ENCODE measurements around the gene NECTIN1. TPM values are rescaled to one million over a fixed set of nuclear protein-coding genes. Genes with fewer than 3 reads are reported as not detected.

The NECTIN1 gene
- total RNA-seq, 1 experiment from 2014 or later, result 3.6 TPM

DNA sequence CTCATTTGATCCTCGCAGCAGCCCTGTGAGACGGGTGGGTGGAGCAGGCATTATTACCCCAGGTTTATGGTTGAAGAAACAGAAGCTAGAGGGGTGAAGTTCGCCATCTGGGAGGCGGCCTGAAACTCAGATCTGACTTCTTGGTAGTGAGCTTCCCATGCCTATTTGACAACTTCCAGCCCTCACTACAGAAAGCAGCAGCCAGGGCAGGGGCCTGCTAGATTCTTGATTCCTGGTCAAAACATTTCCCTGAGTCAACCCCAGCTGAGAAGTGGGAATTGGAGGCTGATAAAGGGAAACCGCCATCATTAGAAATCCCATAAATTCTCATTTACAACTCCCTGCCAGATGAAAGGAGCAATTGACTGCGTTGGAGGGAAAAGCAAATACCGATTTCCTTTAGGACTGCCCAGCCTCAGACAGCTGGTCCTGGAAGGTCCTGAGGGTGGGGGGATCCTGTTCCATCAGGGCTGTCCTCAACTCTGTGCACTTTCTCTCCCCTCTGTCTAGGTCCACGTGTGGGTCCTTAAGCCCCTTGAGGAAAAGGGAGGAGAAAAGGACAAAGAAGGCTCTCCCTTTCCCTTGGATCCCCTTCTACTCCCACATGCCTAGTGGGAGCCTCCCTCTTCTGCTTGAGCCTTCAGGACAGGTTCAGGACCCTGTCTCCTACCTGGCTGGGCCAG lies 10.2 kb upstream of the NECTIN1 start:
- in situ Hi-C loops (cut with HindIII; ENCODE audit: low sequenced_read_pairs), result no loop called here
- DNase-seq (ENCODE audit: low spot score), result no peak

DNA sequence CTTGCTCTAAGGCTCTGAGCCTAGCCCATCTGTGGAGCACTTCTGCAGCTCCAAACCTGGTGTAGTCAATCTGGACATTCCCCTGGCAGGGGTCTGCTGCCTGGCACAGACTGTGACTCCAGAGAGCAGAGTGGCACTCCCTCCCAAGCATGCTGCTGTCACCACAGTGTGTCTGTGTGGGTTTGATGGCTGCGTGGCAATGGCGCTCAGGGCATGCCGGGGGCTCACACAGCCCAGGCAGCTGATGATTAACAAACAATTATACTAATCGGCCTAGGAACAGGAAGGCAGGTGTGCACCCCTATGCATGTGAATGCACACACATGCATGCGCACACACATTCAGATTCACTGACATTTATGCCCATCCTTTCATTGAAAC lies 9.0 kb upstream of the NECTIN1 start:
- DNase-seq (ENCODE audit: low spot score), result no peak
- in situ Hi-C loops (cut with HindIII; ENCODE audit: low sequenced_read_pairs), result no loop called here

DNA sequence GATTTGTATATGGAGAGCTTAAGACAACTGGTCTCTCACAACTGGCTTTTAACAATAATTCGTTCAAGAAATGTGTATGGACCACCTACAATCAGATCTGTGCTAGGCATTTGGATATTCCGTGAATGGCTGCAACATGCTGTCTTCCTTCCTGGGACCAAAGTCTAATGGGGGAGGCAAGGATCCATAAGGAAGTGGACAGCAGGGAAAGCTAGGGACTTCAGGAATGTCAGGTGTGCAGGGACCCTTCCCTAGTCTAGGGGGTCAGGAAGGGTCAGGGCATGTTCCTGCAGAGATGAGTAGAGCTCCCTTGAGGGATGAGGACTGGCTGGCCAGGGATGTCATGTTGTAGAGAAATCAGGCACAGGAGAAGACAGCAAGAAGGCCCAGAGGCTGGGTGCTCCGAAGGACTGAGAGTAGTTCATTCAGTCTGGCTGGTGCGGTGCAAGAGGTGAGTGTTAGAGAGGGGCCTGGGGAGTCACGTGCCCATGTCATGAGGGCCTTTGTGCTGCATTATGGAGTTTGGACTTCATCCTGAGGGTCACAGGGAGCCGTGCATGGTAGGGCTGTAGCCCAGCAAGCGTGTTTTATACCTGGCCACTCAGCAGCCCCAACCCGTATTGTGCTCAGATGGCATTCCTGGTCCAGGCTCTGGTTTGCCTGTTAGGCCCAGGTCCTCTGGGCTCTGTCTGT lies 8.5 kb upstream of the NECTIN1 start:
- DNase-seq (ENCODE audit: low spot score), result no peak
- in situ Hi-C loops (cut with HindIII; ENCODE audit: low sequenced_read_pairs), result no loop called here

DNA sequence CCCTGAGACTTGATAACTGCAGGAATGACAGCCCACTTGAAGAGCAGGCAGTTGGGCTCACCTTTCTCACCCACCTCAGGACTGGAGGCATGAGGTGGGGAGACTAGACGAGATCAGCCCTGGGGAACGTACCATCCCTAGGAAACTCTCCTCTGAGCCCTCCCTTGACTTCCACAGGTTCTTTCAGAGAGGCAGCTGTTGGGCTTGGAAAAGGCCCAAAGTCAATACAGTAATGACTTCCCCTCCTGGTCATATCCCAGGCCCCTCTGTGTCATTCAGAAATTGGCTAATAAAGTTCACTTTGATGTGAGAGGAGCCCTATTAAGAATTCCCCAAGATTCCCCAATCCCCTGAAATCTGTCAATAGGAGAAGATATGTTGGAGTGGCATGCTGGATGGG lies 5.8 kb upstream of the NECTIN1 start:
- no peak for DNase-seq (ENCODE audit: low spot score)
- in situ Hi-C loops (cut with HindIII; ENCODE audit: low sequenced_read_pairs), result no loop called here

DNA sequence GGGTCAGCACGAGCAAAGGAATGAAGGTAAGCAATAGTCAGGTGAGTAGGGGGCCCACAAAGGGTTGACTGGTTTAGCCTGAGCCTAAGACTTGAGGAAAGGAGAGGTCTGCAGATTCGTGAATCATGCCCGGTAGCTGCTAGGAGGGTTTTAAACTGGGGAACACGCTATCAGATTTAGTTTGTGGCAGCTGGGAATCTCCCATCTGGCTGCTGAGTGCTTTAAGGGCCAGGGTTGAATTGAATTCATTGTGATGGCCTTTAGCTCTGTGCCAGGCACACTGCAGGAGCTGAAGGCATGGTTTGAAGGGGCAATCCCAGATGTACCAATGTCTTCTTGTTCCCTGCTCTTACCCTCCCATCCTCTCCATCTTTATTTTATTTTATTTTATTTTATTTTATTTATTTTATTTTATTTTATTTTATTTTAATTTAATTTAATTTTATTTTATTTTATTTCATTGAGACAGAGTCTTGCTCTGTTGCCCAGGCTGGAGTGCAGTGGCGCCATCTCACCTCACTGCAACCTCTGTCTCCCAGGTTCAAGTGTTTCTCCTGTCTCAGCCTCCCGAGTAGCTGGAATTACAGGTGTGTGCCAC lies 1.9 kb upstream of the NECTIN1 start:
- no peak for DNase-seq (ENCODE audit: low spot score)

DNA sequence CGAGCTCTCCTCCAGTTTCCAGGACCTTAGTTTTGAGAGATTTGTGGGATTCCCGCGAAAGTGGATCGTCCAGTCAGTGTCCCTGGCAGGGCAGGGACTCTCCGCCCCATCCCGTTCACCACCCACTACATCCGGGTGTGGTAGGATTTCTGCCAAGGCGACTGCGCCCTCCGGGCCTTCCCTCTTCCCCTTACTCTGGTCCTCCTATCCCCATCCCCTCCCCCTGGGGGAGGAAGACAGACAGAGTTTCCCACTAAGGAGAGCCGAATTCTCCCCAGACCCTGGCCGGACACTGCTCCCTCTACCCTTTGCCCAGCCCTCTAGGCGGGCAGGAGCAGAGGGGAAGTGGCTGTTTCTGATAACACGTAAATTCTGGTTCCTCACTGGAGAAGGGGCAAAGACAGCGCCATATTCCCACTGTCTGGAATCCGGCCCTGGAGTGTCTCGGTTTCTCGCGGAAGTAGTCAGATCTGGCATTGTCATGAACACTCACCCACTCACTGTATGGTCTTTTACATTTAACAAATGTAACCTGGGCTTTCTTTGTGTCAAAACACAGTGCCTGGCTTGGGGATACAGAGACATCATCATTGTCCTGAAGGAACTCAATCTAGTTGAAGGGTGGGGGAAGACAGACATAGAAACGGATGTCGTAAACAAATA lies 1.1 kb upstream of the NECTIN1 start:
- in situ Hi-C loops (cut with HindIII; ENCODE audit: low sequenced_read_pairs), result no loop called here
- no peak for DNase-seq (ENCODE audit: low spot score)

More for the DNA sequence above, 1.9 kb upstream of the NECTIN1 start:
- in situ Hi-C loops (cut with HindIII; ENCODE audit: low sequenced_read_pairs), result no loop called here

DNA sequence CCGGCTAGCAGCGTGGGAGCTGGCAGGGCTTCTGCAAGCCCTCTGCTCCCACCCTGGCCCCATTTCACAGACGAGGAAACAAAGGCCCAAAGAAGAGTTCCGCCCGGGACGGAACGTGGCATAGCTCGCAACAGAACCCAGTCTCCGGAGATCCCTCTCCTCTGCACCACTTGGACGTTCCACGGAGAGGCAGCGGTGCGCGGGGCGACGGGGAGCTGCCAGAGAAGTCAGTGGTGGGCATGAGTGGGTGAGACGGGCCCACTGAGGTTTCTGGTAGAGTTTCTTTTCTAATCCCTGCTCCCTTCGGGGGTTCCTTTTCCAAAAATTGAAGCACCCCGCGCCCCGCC lies 554 bp upstream of the NECTIN1 start:
- in situ Hi-C loops (cut with HindIII; ENCODE audit: low sequenced_read_pairs), result no loop called here
- DNase-seq (ENCODE audit: low spot score), result no peak

DNA sequence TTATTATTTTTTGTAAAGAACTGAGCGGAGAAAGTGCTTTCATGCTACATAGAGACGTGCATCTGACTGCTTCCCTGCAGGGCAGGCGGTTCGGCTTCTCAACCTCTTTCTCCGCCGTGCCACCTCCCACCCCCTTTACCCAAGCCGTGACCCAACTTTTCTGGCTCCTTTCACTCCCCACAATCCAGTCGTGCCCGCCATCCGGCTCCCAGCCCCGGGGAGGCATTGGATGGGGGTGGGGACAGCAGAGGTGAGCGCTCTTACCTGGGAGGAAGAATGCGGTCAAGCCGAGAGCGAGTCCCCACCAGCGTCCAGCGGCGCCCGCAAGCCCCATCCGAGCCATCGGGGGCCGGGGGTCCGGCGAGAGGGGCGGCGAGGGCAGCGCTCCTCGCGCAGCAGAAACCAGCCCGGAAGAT lies 781 bp downstream of the NECTIN1 start:
- in situ Hi-C loops (cut with HindIII; ENCODE audit: low sequenced_read_pairs), result no loop called here
- DNase-seq (ENCODE audit: low spot score), result no peak

DNA sequence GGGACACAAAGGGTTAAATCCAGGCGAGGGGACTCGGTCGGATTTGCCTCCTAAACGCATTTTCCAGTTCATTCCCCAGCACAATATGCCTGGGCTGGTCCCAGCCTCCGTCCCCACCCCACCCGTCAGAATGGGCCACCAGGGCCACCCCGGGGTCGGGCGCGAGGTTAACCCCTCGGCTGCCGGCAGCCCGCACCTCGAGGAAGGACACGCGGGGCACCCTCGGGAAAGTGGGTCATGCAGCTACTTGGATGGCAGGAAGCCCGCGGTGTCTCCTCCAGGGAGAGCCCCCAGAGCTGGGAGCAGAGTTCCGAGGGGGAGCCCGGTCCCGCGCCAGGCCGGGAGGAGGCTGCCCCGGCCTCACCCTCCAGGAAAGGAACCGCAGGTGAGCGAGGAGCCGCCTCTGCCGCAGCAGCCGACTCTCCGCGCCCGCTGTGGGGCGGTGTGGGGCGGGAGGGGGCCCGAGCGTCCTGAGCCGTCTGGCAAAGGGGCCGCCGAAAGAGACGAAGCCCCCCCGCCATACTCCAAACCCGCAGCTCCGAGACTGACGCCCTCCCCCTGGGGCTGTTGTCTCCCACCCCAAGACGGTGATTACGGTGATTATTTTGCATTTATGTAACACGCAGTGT lies 1.4 kb downstream of the NECTIN1 start:
- peak; percentile 36 for DNase-seq (ENCODE audit: low spot score)
- in situ Hi-C loops (cut with HindIII; ENCODE audit: low sequenced_read_pairs), result no loop called here

DNA sequence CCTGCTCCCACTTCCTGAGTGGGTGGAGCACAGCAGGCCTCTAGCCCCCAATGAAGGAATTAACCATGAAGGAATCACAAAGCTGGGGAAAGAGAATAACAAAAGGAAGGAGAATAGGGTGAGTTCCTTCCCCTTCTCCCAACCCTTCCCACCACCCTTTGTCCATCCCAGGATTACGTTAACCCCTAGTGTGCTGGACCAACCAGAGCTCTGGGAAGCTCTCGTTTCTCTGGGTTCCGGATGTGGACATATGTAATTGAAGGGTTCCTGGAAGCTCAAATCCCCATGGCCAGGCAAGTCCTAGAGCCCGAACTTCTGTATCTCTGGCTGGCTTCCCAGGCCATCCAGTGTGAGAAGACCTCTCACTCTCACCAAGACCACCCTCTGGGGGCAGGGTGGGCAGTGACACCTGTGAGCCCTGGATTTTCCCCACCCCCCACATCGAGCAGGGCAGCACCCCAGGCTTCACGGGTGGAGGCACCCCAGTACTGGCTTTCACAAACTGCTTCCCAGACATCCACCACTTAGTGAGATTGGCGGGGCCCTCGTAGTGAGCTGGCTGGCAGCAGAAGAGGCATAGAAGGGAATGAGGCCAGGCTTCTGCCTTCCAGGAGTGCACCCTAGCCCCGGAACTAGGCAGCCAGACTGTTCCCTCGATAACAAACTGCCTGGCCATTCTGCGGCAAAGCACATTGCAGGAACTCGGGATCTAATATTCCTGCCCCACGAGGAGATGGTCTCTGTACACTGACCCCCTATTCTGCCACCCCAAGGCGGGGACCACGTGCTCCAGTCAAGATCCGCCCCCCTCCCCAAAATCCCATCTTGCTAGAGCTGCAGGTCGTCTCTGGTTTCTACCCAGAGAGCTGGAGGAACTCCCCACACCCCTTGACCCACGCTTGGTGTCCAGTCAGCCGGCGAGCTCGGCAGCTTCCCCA lies 2.1 kb downstream of the NECTIN1 start:
- no peak for DNase-seq (ENCODE audit: low spot score)
- in situ Hi-C loops (cut with HindIII; ENCODE audit: low sequenced_read_pairs), result no loop called here

DNA sequence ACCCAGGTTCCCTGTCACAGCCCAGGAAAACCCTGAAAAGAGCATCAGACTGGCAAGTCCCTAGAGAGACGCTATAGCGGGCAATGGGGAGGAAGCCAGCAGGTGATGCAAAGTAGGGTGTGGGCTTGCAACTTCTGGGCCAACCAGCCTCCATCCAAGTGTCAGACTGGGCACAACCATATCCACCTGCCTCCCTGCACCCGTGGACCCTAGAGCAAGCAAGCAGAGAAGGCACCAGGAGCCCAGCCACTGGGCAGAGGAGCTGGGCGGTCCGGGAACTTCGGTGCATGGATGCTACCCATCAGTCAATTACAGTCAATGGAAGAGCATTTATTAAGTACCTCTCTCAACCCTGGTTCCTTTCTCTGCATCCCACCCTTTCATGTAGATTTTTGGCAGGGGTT lies 2.8 kb downstream of the NECTIN1 start:
- no peak for DNase-seq (ENCODE audit: low spot score)

DNA sequence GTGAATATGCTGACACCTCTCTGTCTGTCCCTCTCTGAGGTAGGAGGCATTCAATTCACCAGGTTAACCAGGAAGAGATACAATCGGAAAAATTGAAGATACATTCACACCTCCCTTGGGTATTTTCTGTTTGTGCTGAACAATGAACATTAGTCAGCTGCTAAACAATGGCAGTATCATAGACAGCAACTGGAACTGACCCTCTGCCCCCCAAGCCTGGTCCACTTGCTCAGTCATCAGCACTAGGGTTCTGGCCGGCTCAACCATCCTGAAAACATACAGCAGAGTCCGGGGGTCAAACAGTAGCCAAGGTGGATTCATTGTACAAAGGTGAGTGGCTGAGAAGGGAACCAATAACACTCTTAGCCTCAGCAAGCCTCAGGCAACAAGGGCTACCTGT lies 4.0 kb downstream of the NECTIN1 start:
- in situ Hi-C loops (cut with HindIII; ENCODE audit: low sequenced_read_pairs), result no loop called here

More for the DNA sequence above, 2.8 kb downstream of the NECTIN1 start:
- in situ Hi-C loops (cut with HindIII; ENCODE audit: low sequenced_read_pairs), result no loop called here

DNA sequence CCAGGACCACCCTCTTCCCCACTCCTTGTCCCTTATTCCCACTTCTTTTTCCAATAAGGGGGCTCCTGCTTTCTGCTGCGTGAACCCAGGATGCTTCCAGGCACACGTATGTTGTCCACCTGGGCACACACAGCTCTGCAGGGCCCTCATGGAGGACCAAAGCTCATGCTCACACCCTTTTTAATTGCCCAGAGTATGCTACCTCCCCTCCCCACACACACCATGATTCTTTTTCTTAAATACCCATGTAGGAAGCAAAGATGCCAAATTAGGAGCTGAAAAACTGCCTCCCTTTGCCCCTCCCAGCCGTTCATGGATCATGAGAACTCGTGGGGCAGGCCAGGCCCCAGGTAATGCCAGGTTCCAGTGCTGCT lies 5.1 kb downstream of the NECTIN1 start:
- in situ Hi-C loops (cut with HindIII; ENCODE audit: low sequenced_read_pairs), result no loop called here
- DNase-seq (ENCODE audit: low spot score), result peak; percentile 36

More for the DNA sequence above, 4.0 kb downstream of the NECTIN1 start:
- DNase-seq (ENCODE audit: low spot score), result no peak

DNA sequence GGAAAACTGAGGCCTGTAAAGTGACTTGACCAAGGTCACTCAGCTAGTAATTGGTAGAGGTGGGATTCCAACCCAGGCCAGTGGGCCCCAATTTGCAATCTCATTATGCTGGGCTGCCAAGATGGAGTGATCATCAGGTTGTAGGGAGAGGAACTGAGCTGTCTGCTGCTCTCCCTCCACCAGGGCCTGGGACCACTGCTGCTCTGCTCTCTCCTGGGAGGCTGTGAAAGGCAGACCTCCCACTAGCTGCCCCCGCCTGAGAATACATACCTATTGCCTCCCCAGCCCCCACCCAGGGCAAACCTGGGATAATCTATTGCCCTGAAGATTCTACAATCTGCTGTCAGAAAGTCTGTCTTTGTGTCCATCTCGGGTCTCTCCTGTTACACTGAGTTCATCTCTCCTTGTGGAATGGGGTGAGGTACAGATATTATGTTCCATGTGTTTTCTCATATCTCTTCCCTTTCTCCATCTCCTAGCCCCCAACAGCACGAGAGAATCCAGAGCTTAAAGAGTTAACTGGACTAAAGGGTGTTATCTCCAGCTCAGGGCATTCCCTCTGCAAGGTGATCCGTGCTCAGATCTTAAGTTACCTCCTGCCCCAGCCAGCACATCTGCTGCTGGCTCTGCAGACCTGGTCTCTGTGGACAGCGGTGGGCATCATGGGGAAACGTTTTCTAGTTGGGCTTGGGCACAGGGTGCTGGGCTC lies 5.6 kb downstream of the NECTIN1 start:
- in situ Hi-C loops (cut with HindIII; ENCODE audit: low sequenced_read_pairs), result no loop called here
- DNase-seq (ENCODE audit: low spot score), result no peak

DNA sequence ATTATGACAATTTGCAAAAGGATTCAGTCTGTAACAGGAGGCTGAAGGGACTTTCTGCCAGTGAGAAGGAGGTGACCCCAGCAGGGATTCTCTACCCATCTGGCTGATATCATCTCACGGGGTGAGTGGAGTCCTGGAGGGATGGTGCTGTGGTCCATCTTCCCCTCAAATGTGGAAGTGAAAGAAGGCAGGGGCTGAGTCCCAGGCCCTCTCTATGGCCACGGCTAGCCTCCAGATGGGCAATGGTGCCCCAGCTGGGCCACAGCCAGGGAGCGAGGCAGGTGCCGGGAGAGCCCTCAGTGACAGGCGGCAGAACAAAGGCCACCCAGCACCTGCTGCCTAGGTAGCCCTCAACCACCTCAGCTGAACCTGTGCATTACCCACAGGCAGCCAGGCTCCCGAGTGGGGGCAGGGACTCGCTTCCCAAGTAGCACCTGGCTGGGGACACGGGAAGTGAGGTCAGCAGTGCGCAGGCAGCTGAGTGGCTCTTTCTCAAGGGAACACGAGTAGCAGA lies 6.7 kb downstream of the NECTIN1 start:
- peak; percentile 73 for DNase-seq (ENCODE audit: low spot score)
- in situ Hi-C loops (cut with HindIII; ENCODE audit: low sequenced_read_pairs), result no loop called here

DNA sequence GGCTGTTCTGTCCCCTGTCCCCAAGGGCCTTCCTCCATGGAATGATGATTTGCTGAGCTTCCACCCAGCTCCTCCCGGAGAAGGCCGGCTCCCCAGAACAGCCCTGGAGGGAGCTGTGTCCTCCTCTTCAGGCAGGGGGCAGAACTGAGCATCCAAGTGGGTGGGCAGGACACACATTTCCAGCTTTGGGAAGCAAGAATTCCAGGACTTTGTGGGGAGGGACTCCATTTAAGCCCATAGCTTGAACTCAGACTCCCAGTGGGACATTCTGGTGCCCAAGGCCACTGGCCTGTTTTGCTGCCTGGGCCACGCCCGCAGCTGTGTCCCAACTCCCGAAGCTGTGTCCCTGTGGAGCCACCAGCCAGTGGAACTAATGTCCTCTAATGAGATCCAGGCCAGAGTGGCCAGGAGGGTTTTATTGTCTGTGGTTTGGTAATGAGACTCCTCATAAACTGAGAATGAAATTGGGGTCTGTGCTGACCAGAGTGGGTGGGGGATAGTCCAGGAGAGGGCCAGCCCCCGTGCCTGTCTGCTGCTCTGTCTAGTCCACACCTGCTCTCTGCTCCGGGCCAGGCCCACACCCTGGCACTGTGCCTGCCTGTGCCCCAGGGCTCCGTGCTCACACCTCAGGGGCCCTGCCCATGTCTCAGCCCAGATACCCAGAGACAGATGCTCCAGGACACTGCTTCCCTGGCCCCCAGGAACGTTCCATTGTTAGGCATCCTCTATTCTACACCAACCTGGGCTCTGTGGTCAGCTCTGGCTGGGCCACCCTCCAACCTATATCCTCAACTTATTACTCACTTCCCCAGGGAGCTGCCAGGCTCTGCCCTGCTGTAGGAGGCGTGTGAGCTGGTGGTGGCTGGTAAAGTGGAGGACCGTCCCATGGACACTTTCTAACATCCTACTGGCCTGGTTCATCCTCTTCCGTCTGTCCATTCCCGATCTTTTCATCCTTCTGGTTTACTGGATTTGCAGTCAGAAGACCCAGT lies 7.6 kb downstream of the NECTIN1 start:
- in situ Hi-C loops (cut with HindIII; ENCODE audit: low sequenced_read_pairs), result no loop called here
- DNase-seq (ENCODE audit: low spot score), result no peak
